VCaP (cell line): ENCODE data around the gene CPNE8.

Experiments used
- H3K27ac ChIP-seq: fragments of 450-650 bp; 2 replicates; pipeline ENCODE4 v1.5.1; 2017
- CTCF ChIP-seq: fragments of 450-650 bp; conservative IDR thresholded peaks from 2 replicates; pipeline ENCODE4 v1.5.1; 2017; ENCODE audit warnings: mild to moderate bottlenecking, moderate library complexity

Gene CPNE8

GRCh38 chr12:38646146-38646545 lies 259.2 kb downstream of the CPNE8 start:
- no peak overlapping the region for H3K27ac ChIP-seq
- TF ChIP-seq CTCF = no peak

- no peak for TF ChIP-seq CTCF
- H3K27ac ChIP-seq = no peak overlapping the region
Measured at GRCh38 chr12:38639625-38640024, 265.8 kb downstream of the CPNE8 start.

- TF ChIP-seq CTCF = no peak
- no peak overlapping the region for H3K27ac ChIP-seq
Measured at GRCh38 chr12:38638401-38638800, 267.0 kb downstream of the CPNE8 start.

GRCh38 chr12:38633511-38633910 lies 271.9 kb downstream of the CPNE8 start:
- no peak overlapping the region for H3K27ac ChIP-seq
- no peak for TF ChIP-seq CTCF

GRCh38 chr12:38629064-38629463 lies 276.3 kb downstream of the CPNE8 start:
- no peak overlapping the region for H3K27ac ChIP-seq
- TF ChIP-seq CTCF = no peak

- no peak for TF ChIP-seq CTCF
Measured at GRCh38 chr12:38628288-38628687, 277.1 kb downstream of the CPNE8 start.

GRCh38 chr12:38625306-38625705 lies 280.1 kb downstream of the CPNE8 start:
- H3K27ac ChIP-seq = no peak overlapping the region
- TF ChIP-seq CTCF = no peak

More at GRCh38 chr12:38628288-38628687, 277.1 kb downstream of the CPNE8 start:
- H3K27ac ChIP-seq = no peak overlapping the region

DNA sequence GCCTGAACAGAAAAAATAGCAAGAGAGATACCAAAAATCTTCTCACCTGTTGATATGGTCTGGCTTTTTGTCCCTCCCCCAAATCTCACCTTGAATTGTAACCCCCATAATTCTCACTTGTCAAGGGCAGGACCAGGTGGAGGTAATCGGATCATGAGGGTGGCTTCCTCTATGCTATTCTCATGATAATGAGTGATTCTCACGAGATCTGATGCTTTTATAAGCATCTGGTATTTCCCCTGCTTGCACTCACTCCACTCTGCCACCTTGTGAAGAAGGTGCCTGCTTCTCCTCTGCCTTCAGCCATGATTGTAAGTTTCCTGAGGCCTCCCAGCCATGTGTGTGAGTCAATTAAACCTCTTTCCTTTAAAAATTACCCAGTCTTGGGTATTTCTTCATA lies 291.2 kb downstream of the CPNE8 start:
- H3K27ac ChIP-seq = no peak overlapping the region
- no peak for TF ChIP-seq CTCF
